PC-9 (cell line): ENCODE measurements around the gene FKBP5. TPM values are rescaled to one million over a fixed set of nuclear protein-coding genes. Genes with fewer than 3 reads are reported as not detected.
"Not testable (repeated sequence)": the region's sequence is repeated elsewhere in the genome, so short reads cannot be mapped to it uniquely, and the experiment has no call there.

Source experiments
- BruUV-seq: library from RNA; stranded (reverse); fragments of 400-500 nt; replicated peaks from 2 replicates; lab custom pipeline; 2021; lab: Mats Ljungman, UMichigan
- CTCF ChIA-PET: fragments of 300-600 bp; sonication (Branson Sonifier 250); formaldehyde crosslinking; loops from one replicate; lab custom pipeline; 2022; ENCODE audit warnings: antibody characterized with exemption; lab: Charles Lee
- POLR2A ChIA-PET: fragments of 300-600 bp; sonication (Branson Sonifier 250); formaldehyde crosslinking; loops from one replicate; lab custom pipeline; 2022; ENCODE audit warnings: antibody characterized with exemption; ENCODE audit not compliant: unreplicated experiment; lab: Charles Lee
- DNase-seq, 2 experiments: peaks; one replicate each; pipeline versions ENCODE4 v3.0.0 to v3.0.0-alpha.2; 2015 to 2022; ENCODE audit warnings: mixed read lengths in 1 of 2
- H2AFZ ChIP-seq: fragments of 200-600 bp; sonication (generic); 2 replicates; pipeline ENCODE4 v1.8.1; 2017; ENCODE audit warnings: antibody characterized with exemption
- H3F3A ChIP-seq: fragments of 200-600 bp; sonication (generic); 2 replicates; pipeline ENCODE4 v1.8.1; 2017; ENCODE audit warnings: antibody characterized with exemption, mild to moderate bottlenecking, low read depth; ENCODE audit not compliant: insufficient read depth
- H3K27ac ChIP-seq: fragments of 200-600 bp; sonication (generic); 2 replicates; pipeline ENCODE4 v1.6.1; 2016; ENCODE audit warnings: mixed run types
- H3K27me3 ChIP-seq: fragments of 200-600 bp; sonication (generic); 2 replicates; pipeline ENCODE4 v1.6.1; 2016; ENCODE audit warnings: low read depth, mixed run types; ENCODE audit not compliant: insufficient read depth
- H3K36me3 ChIP-seq: fragments of 200-600 bp; sonication (generic); 2 replicates; pipeline ENCODE4 v1.6.1; 2016; ENCODE audit warnings: low read depth, mixed run types
- H3K4me1 ChIP-seq: fragments of 200-600 bp; sonication (generic); replicated peaks from 2 replicates; pipeline ENCODE4 v1.6.1; 2016; ENCODE audit warnings: mixed run types; ENCODE audit not compliant: insufficient read depth
- H3K4me2 ChIP-seq: fragments of 200-600 bp; sonication (generic); 2 replicates; pipeline ENCODE4 v1.6.1; 2017; ENCODE audit warnings: mixed run types
- H3K4me3 ChIP-seq: fragments of 200-600 bp; sonication (generic); 2 replicates; pipeline ENCODE4 v1.6.1; 2016; ENCODE audit warnings: mixed run types
- H3K79me2 ChIP-seq: fragments of 200-600 bp; sonication (generic); 2 replicates; pipeline ENCODE4 v1.6.1; 2017; ENCODE audit warnings: low read depth, mixed run types
- H3K9me2 ChIP-seq: fragments of 200-600 bp; sonication (generic); 2 replicates; pipeline ENCODE4 v1.8.1; 2017; ENCODE audit warnings: mild to moderate bottlenecking; ENCODE audit not compliant: insufficient read depth
- H3K9me3 ChIP-seq: fragments of 200-600 bp; sonication (generic); 2 replicates; pipeline ENCODE4 v1.8.1; 2016; ENCODE audit warnings: low read depth; ENCODE audit not compliant: insufficient read depth
- H4K20me1 ChIP-seq: fragments of 200-600 bp; sonication (generic); 2 replicates; pipeline ENCODE4 v1.8.1; 2017; ENCODE audit not compliant: insufficient read depth
- CTCF ChIP-seq: fragments of 200-600 bp; sonication (generic); conservative IDR thresholded peaks from 2 replicates; pipeline ENCODE4 v1.6.1; 2017; ENCODE audit warnings: mixed run types, antibody characterized with exemption, mild to moderate bottlenecking, moderate library complexity
- EZH2 ChIP-seq: fragments of 200-600 bp; sonication (generic); IDR thresholded peaks from 2 replicates; pipeline ENCODE4 v1.8.0; 2017; ENCODE audit warnings: antibody characterized with exemption, low read depth
- intact Hi-C: fragments of 100-400 bp; cut with micrococcal nuclease; formaldehyde crosslinking; loops from one replicate; pipeline ENCODE4 v1.10.0; 2022; ENCODE audit not compliant: unreplicated experiment
- total RNA-seq: library from RNA; stranded (reverse); gene quantifications from 2 replicates; pipeline ENCODE4 v1.2.3, GENCODE V29; 2021

FKBP5 gene
- total RNA-seq, 1 experiment from 2014 or later: 5.0 TPM

GRCh38 chr6:35539223-35539622 lies 149.5 kb downstream of the FKBP5 start:
- Histone ChIP-seq H3K4me3 (no peak overlapping the region), H2AFZ (no peak overlapping the region), H3K9me3 (no peaks in the 10 kb centered on the region), H3K4me2 (no peak overlapping the region), H3K9me2 (no peaks in the 10 kb centered on the region), H3F3A (no peaks in the 10 kb centered on the region), H3K27me3 (no peaks in the 10 kb centered on the region), H3K27ac (no peak overlapping the region), H3K36me3 (no peaks in the 10 kb centered on the region), H3K4me1 (no peaks in the 10 kb centered on the region), H4K20me1 (no peaks in the 10 kb centered on the region), H3K79me2 (no peaks in the 10 kb centered on the region)
- intact Hi-C loops: no loop called here
- no peak for TF ChIP-seq EZH2
- no peak for TF ChIP-seq CTCF
- POLR2A ChIA-PET: no interaction called here
- no peak for DNase-seq
- CTCF ChIA-PET: no interaction called here
- no TSS peak for BruUV-seq

GRCh38 chr6:35535847-35536246 lies 152.9 kb downstream of the FKBP5 start:
- not testable (repeated sequence) for H3K79me2 ChIP-seq

GRCh38 chr6:35534407-35535170 lies 154.1 kb downstream of the FKBP5 start:
- Histone ChIP-seq H3K79me2 (no peaks in the 10 kb centered on the region), H3K4me2 (no peak overlapping the region), H4K20me1 (no peaks in the 10 kb centered on the region), H3K9me2 (no peaks in the 10 kb centered on the region), H3K27ac (no peak overlapping the region), H3K27me3 (no peaks in the 10 kb centered on the region), H3K4me1 (no peaks in the 10 kb centered on the region), H3K4me3 (no peak overlapping the region), H3K36me3 (no peaks in the 10 kb centered on the region), H3F3A (no peaks in the 10 kb centered on the region), H3K9me3 (no peaks in the 10 kb centered on the region), H2AFZ (no peak overlapping the region)
- TF ChIP-seq EZH2 (no peak), CTCF (no peak)
- CTCF ChIA-PET: no interaction called here
- no TSS peak for BruUV-seq
- intact Hi-C loops: no loop called here
- no peak for DNase-seq
- POLR2A ChIA-PET: no interaction called here

More at GRCh38 chr6:35535847-35536246, 152.9 kb downstream of the FKBP5 start:
- CTCF ChIA-PET: interaction anchor here (0.5 to 0.6 kb wide), 2 partner anchors 12 to 90 kb away, joined by 3 read pairs; no protein-coding TSS in a partner anchor
- H3K9me3 ChIP-seq, H3K36me3 ChIP-seq, H3K4me3 ChIP-seq, DNase-seq, H2AFZ ChIP-seq, intact Hi-C loops, H3K9me2 ChIP-seq, H3F3A ChIP-seq, H3K27me3 ChIP-seq, POLR2A ChIA-PET, H3K27ac ChIP-seq, H3K4me1 ChIP-seq, H3K4me2 ChIP-seq, H4K20me1 ChIP-seq, BruUV-seq: not testable (repeated sequence)
